Smooth muscle cell (in vitro differentiated cells): ENCODE results near the gene DIAPH3. TPM values are rescaled to one million over a fixed set of nuclear protein-coding genes. Genes with fewer than 3 reads are reported as not detected.

Source experiments
- DNase-seq: peaks from one replicate; lab custom pipeline; 2025; ENCODE audit not compliant: unreplicated experiment; lab: John Stamatoyannopoulos, UW
- H2AFZ ChIP-seq: fragments of 200-600 bp; sonication (generic); 2 replicates; pipeline ENCODE4 v1.6.0; 2016; ENCODE audit warnings: antibody characterized with exemption, low read depth, mild to moderate bottlenecking
- H3F3A ChIP-seq: fragments of 200-600 bp; sonication (generic); 2 replicates; pipeline ENCODE4 v1.6.0; 2017; ENCODE audit warnings: antibody characterized with exemption, low read depth
- H3K27ac ChIP-seq: fragments of 200-600 bp; sonication (generic); 2 replicates; pipeline ENCODE4 v1.5.1; 2016; ENCODE audit warnings: low read depth, mild to moderate bottlenecking
- H3K27me3 ChIP-seq: fragments of 200-600 bp; sonication (generic); 2 replicates; pipeline ENCODE4 v1.6.1; 2016; ENCODE audit warnings: low read depth, mild to moderate bottlenecking
- H3K36me3 ChIP-seq: fragments of 200-600 bp; sonication (generic); 2 replicates; pipeline ENCODE4 v1.5.1; 2016; ENCODE audit warnings: low read depth
- H3K4me1 ChIP-seq: fragments of 200-600 bp; sonication (generic); 2 replicates; pipeline ENCODE4 v1.5.1; 2016; ENCODE audit warnings: low read depth
- H3K4me2 ChIP-seq: fragments of 200-600 bp; sonication (generic); 2 replicates; pipeline ENCODE4 v1.6.0; 2016; ENCODE audit warnings: mild to moderate bottlenecking
- H3K4me3 ChIP-seq: fragments of 200-600 bp; sonication (generic); 2 replicates; pipeline ENCODE4 v1.5.1; 2016; ENCODE audit warnings: mild to moderate bottlenecking
- H3K79me2 ChIP-seq: fragments of 200-600 bp; sonication (generic); 2 replicates; pipeline ENCODE4 v1.6.0; 2016; ENCODE audit warnings: low read depth, mild to moderate bottlenecking
- H3K9ac ChIP-seq: fragments of 200-600 bp; sonication (generic); 2 replicates; pipeline ENCODE4 v1.6.0; 2016; ENCODE audit warnings: low read depth
- H3K9me3 ChIP-seq: fragments of 200-600 bp; sonication (generic); replicated peaks from 2 replicates; pipeline ENCODE4 v1.5.1; 2016; ENCODE audit warnings: low read depth
- H4K20me1 ChIP-seq: fragments of 200-600 bp; sonication (generic); 2 replicates; pipeline ENCODE4 v1.6.0; 2016; ENCODE audit warnings: low read depth
- CTCF ChIP-seq: fragments of 200-600 bp; sonication (generic); IDR thresholded peaks from 2 replicates; pipeline ENCODE4 v1.5.1; 2017; ENCODE audit warnings: borderline replicate concordance, mild to moderate bottlenecking, antibody characterized with exemption; ENCODE audit not compliant: insufficient read depth, poor library complexity, severe bottlenecking
- WGBS: methylation state at CpG from one replicate; pipeline ENCODE4 v1.1.7; 2016; ENCODE audit warnings: low lambda C conversion rate; 5-methylcytosine and 5-hydroxymethylcytosine counted together
- polyA plus RNA-seq: library from polyadenylated mRNA; unstranded; fragments of >200 nt; fragmentation: Nextera tagmentation; extraction: Ambion mirVana; gene quantifications from 2 replicates; pipeline ENCODE4 v1.2.1, GENCODE V29; 2016
- total RNA-seq: library from RNA; depleted of rRNA; stranded (reverse); fragments of >200 nt; gene quantifications from 2 replicates; pipeline ENCODE4 v1.2.3, GENCODE V29; 2014

Gene DIAPH3
- total and polyA plus RNA-seq, 2 experiments from 2014 or later: 6.8 to 9.5 TPM

- no peak overlapping the region for H3K4me3 ChIP-seq
- whole genome bisulfite sequencing: 88% methylated on average over 2 of the region's 2 CpGs
- peaks cover 37% of the 10 kb centered on the region for H3K79me2 ChIP-seq
- H3K9me3 ChIP-seq: no peaks in the 10 kb centered on the region
- no peaks in the 10 kb centered on the region for H3K36me3 ChIP-seq
- no peak overlapping the region for H3K9ac ChIP-seq
- no peak overlapping the region for H3K27ac ChIP-seq
- no peaks in the 10 kb centered on the region for H3F3A ChIP-seq
- TF ChIP-seq CTCF: no peak
- no peak for DNase-seq
- H3K4me1 ChIP-seq: peaks cover under 1% of the 10 kb centered on the region
- no peak overlapping the region for H2AFZ ChIP-seq
- no peak overlapping the region for H3K4me2 ChIP-seq
- no peaks in the 10 kb centered on the region for H3K27me3 ChIP-seq
- H4K20me1 ChIP-seq: no peaks in the 10 kb centered on the region
Measured at GRCh38 chr13:60150538-60150937, 13.2 kb downstream of the DIAPH3 start.

GRCh38 chr13:60148918-60149317 is 14.8 kb downstream of the DIAPH3 start:
- Histone ChIP-seq H2AFZ (no peak overlapping the region), H4K20me1 (no peaks in the 10 kb centered on the region), H3K27me3 (no peaks in the 10 kb centered on the region), H3K4me2 (no peak overlapping the region), H3F3A (no peaks in the 10 kb centered on the region), H3K79me2 (peaks cover 38% of the 10 kb centered on the region), H3K9ac (no peak overlapping the region), H3K4me1 (no peaks in the 10 kb centered on the region), H3K4me3 (no peak overlapping the region), H3K27ac (no peak overlapping the region), H3K36me3 (no peaks in the 10 kb centered on the region), H3K9me3 (no peaks in the 10 kb centered on the region)
- TF ChIP-seq CTCF: no peak
- no peak for DNase-seq
- 98% methylated on average over 4 of the region's 4 CpGs for WGBS

GRCh38 chr13:60147361-60147760 is 16.4 kb downstream of the DIAPH3 start:
- Histone ChIP-seq H3K27me3 (no peaks in the 10 kb centered on the region), H3K27ac (no peak overlapping the region), H3F3A (no peaks in the 10 kb centered on the region), H4K20me1 (no peaks in the 10 kb centered on the region), H3K9ac (no peak overlapping the region), H3K4me3 (no peak overlapping the region), H3K9me3 (no peaks in the 10 kb centered on the region), H3K4me2 (no peak overlapping the region), H3K36me3 (no peaks in the 10 kb centered on the region), H3K4me1 (no peaks in the 10 kb centered on the region), H3K79me2 (peaks cover 29% of the 10 kb centered on the region), H2AFZ (no peak overlapping the region)
- TF ChIP-seq CTCF: no peak
- DNase-seq: no peak

GRCh38 chr13:60146471-60146870 is 17.3 kb downstream of the DIAPH3 start:
- Histone ChIP-seq H3K4me3 (no peak overlapping the region), H3K27ac (no peak overlapping the region), H3K36me3 (no peaks in the 10 kb centered on the region), H4K20me1 (no peaks in the 10 kb centered on the region), H3F3A (no peaks in the 10 kb centered on the region), H3K9ac (no peak overlapping the region), H3K27me3 (no peaks in the 10 kb centered on the region), H3K4me1 (no peaks in the 10 kb centered on the region), H2AFZ (no peak overlapping the region), H3K4me2 (no peak overlapping the region), H3K79me2 (peaks cover 25% of the 10 kb centered on the region), H3K9me3 (no peaks in the 10 kb centered on the region)
- DNase-seq: no peak
- 70% methylated on average over 2 of the region's 2 CpGs for WGBS
- no peak for TF ChIP-seq CTCF
